PC-9 (cell line): ENCODE results near the gene BUD31.

Experiments
- CTCF ChIP-seq: fragments of 200-600 bp; sonication (generic); conservative IDR thresholded peaks from 2 replicates; pipeline ENCODE4 v1.6.1; 2017; ENCODE audit warnings: mixed run types, antibody characterized with exemption, mild to moderate bottlenecking, moderate library complexity
- EZH2 ChIP-seq: fragments of 200-600 bp; sonication (generic); IDR thresholded peaks from 2 replicates; pipeline ENCODE4 v1.8.0; 2017; ENCODE audit warnings: antibody characterized with exemption, low read depth

- TF ChIP-seq CTCF (no peak), EZH2 (no peak)
These were observed 34.4 kb upstream of the BUD31 start, which contains the start of gene ARPC1B for GRCh38 chr7:99374111-99375064.
